GM18502 (cell line): ENCODE data around the gene RING1.

Experiments
- ATAC-seq: cut with Tn5 transposase; IDR thresholded peaks from one replicate; pipeline ENCODE4 v1.9.1; 2021; ENCODE audit warnings: mild to moderate bottlenecking; ENCODE audit not compliant: unreplicated experiment, poor library complexity

Gene RING1

DNA sequence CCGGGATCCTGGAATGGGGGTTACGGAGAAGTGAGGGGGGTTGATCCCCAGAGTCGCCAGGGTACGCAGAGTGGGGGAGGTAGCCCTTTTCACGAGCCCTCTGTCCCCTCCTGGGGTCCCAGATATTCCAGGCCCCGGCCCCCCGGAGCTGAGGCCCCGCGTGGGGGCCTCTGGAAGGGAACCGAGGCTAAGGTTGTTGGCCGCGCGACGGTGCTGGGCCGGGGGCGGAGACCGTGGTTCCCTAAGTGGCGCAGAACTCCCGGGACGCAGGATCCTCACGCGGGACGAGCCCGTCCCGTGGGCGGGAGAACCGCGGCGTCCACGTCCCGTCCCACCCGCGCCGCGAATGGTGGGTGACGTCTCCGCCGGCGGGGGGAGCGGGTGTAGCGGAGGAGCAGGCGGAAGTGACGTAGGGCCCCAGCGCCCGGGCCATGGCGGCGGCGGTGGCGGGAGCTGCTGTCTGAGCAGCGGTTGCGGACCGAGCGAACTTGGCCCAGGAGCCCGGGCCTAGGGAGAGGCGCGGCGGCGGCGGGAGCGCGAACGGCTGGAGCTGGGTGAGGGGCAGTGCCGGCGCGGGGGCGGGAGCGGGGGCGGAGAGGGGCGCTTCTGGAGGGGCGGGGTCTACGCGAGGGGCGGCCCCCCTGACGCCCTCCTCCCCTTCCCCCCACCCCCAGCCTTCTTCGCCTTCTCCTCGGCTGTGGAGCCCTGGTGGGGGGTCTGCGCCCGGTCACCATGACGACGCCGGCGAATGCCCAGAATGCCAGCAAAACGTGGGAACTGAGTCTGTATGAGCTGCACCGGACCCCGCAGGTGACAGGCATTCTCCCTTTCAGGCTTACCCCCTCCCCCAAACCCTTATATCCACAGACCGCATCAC, at the start of gene RING1:
RING1 (plus strand) TSS at position 410 of the 877 bp plus-strand sequence; CDS start at position 733, 323 bp downstream.
- ATAC-seq: peak; percentile 48

DNA sequence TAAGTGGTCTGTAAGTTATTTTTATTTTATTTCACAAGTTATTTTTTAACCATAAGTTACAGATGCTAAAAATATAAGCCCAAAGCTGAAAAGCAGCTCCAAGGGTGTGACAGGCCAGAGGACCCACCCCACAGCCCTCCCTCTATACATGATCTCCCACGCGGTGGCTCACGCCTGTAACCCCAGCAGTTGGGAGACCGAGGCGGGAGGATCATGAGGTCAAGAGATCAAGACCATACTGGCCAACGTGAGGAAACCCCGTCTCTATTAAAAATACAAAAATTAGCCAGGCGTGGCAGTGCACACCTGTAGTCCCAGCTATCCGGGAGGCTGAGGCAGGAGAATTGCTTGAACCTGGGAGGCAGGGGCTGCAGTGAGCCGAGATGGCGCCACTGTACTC, 48.2 kb upstream of the RING1 start:
- no peak for ATAC-seq

DNA sequence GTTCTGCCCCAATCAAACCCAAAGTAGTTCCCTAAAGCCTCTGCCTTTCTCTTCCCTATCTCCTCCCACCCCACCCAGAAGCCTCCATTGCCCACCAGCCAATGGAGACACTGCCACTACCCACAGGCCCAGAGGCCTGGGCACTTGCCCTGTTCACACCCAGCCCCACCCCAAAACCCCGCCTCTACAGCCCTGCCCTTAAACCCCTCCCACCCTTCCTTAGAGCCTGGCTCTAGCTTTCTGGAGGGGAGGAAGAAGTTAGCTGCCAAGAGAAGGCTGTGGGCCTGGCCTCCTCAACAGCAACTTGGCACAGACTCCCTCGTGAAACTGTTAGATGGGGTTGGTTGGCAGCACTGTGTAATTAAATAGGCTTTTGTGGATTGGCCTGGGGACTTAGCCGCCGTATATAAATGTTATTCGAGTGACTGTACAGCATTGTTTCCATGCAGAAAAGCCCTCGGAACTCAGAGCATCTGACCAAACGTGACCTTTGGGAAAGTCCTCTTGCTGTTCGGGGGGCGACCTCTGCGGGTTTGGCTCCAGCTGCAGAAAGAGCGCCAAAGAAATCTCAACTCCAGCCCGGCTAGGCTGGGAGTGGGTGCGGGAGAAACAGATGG, 47.5 kb upstream of the RING1 start:
- ATAC-seq: no peak

DNA sequence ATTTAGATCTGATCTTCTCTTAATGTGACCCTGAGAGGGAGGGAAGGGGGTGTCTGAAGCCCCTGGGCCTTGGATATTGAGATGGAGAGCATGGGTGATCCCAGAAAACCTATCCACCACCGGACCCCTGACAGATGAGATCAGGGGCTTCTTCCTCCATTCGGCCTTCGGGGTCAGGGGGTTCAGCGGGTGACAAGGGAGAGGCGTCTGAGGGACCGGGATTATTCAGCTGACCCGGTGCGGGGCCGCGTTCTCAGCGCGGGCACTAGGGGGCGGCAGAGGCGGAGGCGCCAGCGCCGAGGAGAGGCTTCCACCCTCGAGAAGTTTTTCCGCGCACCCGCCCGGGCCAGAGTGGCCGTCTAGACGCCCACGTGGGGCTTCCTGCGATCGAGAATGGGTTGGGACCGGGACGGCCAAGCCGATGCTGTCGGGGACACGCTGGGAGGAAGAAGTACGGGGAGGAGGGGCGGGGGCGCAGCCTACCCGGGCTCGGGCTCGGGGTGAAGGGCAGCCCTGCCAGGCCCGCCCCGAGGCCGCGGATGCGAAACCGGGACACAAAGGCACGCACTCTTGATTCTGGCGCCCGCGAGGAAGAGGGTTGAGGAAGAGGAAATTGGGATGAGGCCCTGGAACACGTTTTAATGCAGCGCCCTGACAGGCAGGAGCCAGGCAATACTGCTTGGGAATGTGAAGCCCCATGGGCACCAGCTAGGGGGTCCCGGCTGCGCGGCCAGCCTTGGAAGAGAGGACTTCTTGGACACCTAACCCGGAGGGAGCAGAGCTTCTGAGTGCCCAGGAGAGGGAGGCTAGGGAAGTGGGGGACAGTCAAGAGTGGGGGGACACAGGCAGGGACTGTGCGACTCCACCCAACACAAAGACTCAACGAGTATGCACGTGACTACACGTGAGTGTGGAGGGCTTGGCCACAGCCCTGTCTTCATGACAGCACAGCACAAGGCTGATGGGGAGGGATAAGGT, 46.7 kb upstream of the RING1 start:
- no peak for ATAC-seq

DNA sequence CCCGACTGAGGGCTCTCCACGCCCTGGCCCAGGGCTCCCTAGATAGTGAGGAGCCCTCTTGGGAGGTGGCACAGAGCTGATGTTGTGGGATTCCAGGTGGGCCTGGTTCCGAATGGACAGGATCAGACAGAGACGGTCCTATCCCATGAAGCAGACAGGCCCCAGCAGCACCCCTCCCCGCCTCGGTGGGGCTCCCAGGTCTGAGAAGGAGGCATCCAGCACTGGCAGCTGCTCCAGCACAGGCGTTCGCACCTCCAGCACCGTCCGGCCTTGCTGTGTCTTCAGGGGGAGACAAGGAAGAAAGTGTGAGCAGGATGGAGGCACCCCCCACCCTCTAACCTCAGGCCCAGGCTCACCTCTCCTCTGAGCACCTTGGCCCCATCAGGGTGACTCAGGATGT, 44.8 kb upstream of the RING1 start:
- ATAC-seq: no peak

DNA sequence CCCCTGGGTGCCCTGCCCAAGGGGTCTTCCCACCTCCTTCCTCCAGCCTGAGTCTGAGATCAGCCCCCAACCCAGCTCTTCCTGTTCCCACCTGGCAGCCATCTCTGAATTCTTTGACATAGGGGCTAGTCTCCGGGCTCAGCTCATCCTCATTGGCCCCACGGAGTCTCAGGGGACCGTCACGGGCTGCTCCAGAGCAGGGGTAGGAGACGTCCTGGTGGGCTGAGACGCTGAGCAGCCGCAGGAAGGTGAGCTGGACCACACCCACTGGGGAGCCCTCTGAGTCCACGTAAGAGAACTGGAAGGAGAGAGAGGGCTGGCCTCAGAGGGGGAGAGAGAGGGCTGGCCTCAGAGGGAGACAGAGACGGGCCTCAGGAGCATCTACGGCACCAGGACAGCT, 44.1 kb upstream of the RING1 start:
- no peak for ATAC-seq

DNA sequence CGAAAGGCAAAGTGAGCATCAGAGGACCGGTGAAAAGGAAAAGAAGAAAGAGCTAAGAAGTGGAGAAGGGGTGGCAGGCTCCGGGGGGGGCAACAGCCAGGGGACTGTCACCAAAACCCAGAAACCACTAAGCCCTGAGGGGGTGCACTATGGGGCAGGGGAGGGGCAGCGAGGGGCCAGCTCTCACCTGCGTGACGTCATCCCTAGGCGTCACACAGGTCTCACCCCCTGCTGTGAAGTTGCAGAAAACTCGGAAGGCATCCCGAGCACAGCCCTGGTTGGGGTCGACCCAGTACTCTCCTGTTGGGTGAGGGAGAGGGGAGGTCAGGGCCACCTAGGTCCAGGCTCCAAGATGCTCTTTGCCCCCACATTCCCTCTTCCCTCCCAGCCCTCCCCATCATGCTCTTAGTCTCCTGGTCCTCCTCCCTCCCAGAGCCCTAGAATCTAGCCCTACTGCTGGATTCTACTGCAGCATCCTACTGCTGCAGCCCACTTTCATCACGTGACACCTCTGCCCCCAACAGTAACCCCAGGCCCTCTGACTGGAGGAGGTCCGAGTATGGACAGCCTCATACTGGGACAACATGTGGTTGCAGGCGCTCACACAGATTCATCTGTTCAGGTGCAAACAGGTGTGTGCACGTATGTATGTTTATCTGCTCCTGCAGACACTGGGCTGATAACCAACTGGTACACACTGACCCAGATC, 43.5 kb upstream of the RING1 start:
- no peak for ATAC-seq

DNA sequence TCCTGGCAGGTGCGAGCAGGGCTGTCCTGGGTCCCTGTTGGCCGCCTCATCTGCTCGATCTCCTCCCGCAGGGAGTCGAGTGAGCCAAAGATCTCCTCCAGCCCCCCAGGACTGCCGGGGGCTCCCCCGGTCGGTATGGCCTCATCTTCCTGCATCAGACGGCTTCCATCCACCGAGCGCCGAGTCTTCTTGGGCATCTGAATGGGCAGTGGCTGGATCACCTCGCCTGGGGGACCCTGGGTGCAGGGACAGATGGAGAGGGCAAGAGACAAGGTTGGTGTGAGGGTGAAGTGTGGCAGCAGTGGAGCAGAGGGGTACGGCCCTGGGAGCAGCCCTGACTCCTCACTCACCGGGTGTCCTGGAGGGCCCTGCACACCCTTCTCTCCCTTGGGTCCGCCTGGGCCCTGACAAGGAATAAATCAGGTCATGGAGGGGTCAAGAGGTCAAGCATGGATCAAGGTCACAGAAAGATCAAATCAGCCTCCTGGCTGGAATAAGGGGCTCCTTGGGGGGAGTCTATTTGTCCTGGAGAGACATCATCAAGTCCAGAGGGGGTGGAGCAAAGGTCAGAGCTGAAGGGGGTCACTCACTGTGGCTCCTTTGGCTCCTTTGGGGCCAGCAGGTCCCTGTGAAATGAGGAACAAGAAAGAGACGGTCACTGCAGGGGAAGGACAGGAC, 42.6 kb upstream of the RING1 start:
- no peak for ATAC-seq

DNA sequence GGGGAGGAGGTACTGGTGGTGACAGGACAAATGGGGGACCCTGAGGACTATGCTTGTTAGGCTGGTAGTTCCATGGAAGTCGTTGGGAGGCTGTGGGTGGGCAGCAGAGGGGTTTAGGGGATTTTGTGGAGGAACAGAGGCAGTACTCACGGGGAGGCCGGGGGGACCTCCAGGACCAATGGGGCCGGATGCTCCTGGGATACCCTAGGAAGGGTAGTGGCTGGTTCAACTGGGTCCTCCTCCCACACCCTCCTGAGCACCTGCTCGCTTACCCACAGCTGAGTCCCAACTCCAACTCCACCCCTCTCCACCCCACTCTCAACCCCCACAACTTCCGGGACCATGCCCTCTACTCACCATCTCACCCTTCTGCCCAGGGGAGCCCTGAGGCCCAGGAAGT, 41.9 kb upstream of the RING1 start:
- ATAC-seq: no peak

DNA sequence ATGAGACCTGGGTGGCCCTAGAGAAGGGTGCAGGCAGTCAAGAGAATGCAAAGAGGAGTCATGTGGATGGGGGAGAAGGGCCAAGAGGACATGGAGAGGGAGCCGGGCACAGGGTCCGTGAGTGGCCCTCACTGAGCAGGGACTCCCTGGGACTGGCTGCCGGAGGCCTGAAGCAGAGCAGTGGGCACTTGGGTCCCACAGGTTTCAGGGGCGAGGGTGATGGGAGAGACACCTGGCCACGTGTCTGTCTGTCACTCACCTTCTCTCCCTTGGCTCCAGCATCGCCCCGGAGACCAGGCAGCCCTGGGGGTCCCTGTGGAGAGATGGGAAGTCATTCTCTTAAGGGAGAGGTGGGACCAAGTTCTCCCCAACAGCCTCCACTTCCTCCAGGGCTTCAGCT, 41.5 kb upstream of the RING1 start:
- no peak for ATAC-seq

DNA sequence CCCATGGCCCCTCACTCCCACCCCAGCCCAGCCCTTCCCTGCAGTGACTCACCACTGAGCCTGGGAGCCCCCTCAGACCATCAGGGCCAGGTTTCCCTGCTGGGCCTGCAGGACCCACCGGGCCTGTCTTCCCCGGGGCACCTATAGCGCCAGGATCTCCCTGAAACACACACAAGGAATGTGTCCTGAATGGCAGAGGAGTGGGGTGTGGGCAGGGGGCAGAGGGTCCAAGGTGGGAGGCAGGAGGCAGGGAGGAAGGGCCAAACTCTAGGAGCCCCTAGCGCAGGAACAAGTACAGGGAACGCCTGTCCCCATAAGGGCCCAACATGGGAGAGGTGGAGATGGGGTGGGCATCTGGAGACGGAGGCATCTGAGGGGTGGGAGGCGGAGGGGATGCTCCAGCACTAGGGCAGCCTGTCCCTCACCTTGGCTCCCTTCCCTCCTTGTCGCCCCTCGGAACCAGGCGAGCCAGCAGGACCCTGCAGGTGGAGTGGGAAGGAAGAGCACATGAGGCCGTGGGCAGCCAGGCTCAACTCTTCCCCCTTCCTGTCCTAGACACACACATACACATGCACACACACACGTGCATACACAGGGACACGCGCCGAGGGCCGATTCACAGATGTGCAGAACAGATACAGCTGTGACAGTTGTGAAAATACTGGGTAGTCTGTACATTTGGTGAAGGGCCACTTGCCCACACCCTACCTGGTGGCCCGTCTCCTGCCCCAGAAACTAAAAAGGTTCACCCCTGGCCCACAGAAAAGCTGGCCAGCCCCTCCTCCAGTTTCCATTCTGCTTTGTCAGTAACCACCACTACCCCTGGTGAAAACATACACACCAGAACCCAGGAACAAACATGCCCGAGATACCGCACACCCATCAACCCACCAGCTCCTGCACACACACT, 40.7 kb upstream of the RING1 start:
- ATAC-seq: no peak

DNA sequence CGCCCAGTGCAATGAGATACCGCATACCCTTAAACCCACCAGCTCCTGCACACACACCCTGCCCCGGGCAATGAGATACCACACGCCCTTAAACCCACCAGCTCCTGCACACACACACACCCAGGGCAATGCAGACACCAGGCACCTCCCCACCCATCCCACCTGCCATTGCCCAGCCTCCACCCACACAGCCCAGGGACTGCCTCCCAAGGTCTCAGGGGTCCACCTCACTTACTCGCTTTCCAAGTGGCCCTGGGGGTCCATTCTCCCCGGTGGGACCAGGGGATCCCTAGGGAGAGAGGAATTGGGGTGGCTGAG, 40.1 kb upstream of the RING1 start:
- ATAC-seq: no peak

DNA sequence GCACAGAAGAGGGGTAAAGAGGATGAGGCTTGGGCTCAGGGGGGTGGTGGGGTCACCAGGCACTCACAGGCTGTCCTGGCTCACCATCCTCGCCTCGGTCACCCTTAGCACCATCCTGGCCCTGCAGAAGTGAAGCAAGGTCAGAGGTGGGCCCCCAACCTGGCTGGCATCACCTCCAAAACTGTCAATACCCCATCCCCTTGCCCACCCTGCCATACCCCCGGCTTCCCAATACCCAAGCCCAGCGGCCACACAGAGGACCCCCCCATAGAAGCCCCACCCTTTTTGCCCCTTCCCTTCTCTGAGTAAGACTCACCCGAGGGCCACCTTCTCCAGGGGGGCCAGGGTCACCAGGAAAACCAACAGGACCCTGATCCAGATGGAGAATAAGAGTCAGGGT, 39.7 kb upstream of the RING1 start:
- ATAC-seq: no peak

DNA sequence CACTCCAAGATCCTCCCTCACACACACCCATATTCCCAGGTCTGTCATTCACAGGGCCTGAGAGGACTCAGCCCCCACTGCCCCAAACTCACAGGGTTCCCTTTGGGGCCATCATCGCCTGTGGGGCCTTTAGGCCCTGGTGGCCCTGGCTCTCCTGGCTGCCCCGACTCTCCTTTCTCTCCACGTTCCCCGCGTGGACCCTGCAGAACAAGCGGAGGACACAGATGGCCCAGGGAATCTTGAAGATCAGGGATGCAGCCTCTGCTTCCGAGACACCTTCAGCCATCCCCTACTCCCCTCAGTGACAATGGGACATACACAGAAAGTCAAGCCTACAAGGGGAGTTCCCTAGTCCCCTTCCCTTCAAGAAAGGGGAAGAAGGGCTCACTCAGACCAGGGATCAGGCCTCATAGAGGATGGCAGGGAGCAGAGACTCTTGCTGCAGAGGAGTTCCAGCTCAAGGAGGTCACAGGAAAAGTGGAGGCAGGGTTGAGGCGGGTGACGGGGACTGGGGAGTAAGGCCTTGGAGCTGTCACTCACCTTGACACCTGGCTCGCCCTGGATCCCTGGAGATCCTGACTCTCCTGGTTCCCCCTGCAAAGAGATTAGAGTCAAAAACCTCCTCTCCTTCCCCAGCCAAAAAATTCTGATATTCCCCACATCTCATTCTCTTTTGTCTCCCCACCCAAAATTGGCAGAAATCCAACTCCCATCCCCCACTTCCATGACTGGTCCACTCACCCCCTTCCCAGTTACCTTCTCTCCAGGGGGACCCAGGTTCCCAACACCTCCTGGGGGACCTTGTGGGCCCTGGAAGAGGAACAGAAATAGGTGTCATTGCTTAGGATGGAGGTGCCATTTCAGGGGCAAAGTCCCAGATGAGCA, 38.8 kb upstream of the RING1 start:
- ATAC-seq: no peak

DNA sequence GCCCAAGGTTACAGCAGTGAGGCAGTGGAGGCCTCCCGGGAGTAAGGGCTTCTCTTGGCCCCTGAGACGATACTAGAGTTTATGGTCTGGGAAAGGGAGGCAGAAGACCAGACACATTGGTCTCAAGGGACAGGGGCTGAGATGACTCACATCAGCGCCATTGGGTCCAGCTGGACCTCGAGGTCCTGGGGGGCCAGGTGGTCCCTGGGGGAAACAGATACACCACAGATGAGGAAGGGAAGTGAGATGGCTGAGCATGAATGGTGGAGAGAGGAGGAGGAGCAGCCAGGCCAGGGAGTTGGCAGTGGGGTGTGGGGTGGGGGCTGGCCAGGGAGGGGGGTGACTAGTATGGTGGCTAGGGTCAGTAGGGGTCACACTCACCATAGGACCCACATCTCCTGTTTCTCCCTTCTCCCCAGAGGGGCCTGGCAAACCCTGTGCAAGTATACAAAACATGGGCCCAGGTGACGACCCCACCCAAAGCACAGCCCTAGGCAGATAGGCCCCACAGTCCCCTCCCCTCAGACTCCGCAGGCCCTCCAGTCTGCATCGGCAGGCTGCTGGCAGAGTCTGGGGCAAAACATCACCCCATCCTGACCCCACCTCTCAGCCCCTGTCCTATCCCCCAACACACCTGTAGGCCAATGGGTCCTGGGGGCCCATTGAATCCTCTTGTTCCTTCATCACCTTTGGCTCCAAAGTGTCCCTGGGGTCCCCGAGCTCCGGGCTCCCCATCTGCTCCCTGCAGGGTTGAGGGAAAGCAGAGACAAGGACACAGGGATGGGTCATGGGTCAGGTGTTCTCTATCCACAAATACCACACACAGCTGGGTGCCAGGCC, 37.9 kb upstream of the RING1 start:
- no peak for ATAC-seq

DNA sequence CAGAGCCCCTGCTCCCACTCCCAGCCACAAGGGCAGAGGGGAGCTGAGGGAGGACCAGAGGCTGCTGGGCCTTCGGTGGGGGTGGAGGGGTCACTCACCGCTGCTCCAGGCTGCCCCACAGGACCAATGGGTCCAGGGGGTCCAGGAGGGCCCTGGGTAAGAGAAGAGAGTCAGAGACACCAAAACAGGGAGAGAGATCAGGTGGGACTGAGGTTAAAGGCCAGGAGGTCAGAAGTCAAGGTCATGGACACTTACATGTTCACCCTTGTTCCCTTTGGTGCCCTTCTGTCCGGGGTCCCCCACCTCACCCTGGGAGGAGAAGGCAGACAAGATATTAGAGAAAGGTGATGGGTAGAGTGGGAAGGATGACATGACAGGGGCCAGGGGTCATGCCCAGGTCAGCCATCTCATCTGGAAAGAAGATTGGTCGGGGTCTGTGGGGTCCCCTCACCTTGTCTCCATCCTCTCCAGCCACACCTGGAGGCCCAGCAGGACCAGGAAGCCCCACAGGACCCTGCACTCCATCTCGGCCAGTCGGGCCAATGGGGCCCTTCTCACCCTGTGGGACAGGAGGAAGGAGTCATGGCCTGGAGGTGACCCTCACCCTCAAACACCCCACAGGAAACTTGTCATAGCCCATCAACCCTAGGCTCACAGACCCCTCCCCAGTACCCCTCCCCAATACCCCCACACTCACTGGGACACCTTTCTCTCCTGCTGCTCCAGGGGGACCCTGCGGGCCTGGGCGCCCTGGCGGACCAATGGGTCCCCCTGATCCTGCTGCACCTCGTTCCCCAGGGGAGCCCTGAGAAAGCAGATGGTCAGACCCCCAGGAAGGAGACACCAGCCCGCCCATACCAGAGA, 37.1 kb upstream of the RING1 start:
- ATAC-seq: no peak
